HCT116 (cell line): ENCODE data around the gene OR6S1. TPM values are rescaled to one million over a fixed set of nuclear protein-coding genes. Genes with fewer than 3 reads are reported as not detected.

Experiments used
- ATAC-seq: fragments of 200-7000 bp; cut with Tn5 transposase; 2 replicates; pipeline ENCODE4 v1.9.1; 2020; ENCODE audit warnings: mild to moderate bottlenecking, moderate library complexity
- BruUV-seq: library from RNA; stranded (reverse); fragments of 400-500 nt; replicated peaks from 2 replicates; lab custom pipeline; 2021; lab: Mats Ljungman, UMichigan
- CTCF ChIA-PET: fragments of 300-600 bp; sonication (Branson Sonifier 250); formaldehyde crosslinking; loops from one replicate; lab custom pipeline; 2021; ENCODE audit warnings: antibody characterized with exemption; lab: Charles Lee
- POLR2A ChIA-PET: fragments of 300-600, 350-600 bp; sonication (Branson Sonifier 250); formaldehyde crosslinking; loops from one replicate; lab custom pipeline; 2021; ENCODE audit warnings: antibody characterized with exemption; lab: Charles Lee
- RAD21 ChIA-PET, 2 experiments: fragments of 300-600 bp; sonication (Branson Sonifier 250); formaldehyde crosslinking; loops; one replicate each; lab custom pipeline; 2023; ENCODE audit warnings: low total read pairs in 2 of 2; ENCODE audit not compliant: uncharacterized antibody in 2 of 2, unreplicated experiment in 2 of 2, low non-redundant PET in 1 of 2; lab: Charles Lee
- DNase-seq: peaks from one replicate; pipeline ENCODE4 v3.0.0-alpha.2; 2010; ENCODE audit warnings: low read depth, low spot score
- H2AFZ ChIP-seq: fragments of 200-600 bp; shearing (Covaris generic), sonication (generic); 2 replicates; pipeline ENCODE4 v1.6.1; 2017; ENCODE audit warnings: low read depth, mixed run types, mixed read lengths, antibody characterized with exemption, low read length; ENCODE audit not compliant: poor library complexity, severe bottlenecking
- H3K27ac ChIP-seq: 2 replicates; pipeline ENCODE4 v1.5.1; 2012; ENCODE audit warnings: low read depth, low read length
- H3K27me3 ChIP-seq: fragments of 200-600 bp; sonication (generic); 2 replicates; pipeline ENCODE4 v1.6.1; 2016; ENCODE audit warnings: mixed run types, low read length, mixed read lengths; ENCODE audit not compliant: insufficient read depth
- H3K36me3 ChIP-seq, 2 experiments: fragments of 200-500 bp in 1 of 2; fragments of 200-600 bp in 1 of 2; sonication (Bioruptor generic) in 1 of 2; sonication (generic) in 1 of 2; 2 replicates each; pipeline versions ENCODE4 v1.5.1 to v1.6.1; 2014 to 2016; ENCODE audit warnings: low read length in 2 of 2, inconsistent platforms in 1 of 2, mixed read lengths in 1 of 2, mixed run types in 1 of 2; ENCODE audit not compliant: insufficient read depth in 2 of 2, control insufficient read depth in 1 of 2
- H3K4me1 ChIP-seq, 2 experiments: fragments of 200-600 bp in 1 of 2; sonication (generic) in 1 of 2; 2 replicates each; pipeline versions ENCODE4 v1.5.1 to v1.6.1; 2012 to 2017; ENCODE audit warnings: low read length in 2 of 2, inconsistent platforms in 1 of 2, mild to moderate bottlenecking in 1 of 2, mixed read lengths in 1 of 2, mixed run types in 1 of 2, moderate library complexity in 1 of 2; ENCODE audit not compliant: insufficient read depth in 2 of 2, control insufficient read depth in 1 of 2
- H3K4me2 ChIP-seq: fragments of 200-600 bp; sonication (generic); 2 replicates; pipeline ENCODE4 v1.6.1; 2017; ENCODE audit warnings: mixed run types, low read length, mixed read lengths
- H3K4me3 ChIP-seq, 2 experiments: fragments of 200-600 bp in 1 of 2; sonication (generic) in 1 of 2; replicated peaks in 1 of 2; 2 replicates each; pipeline ENCODE4 v1.5.1; 2011 to 2016; ENCODE audit warnings: low read length in 2 of 2, control low read depth in 1 of 2, low read depth in 1 of 2, mild to moderate bottlenecking in 1 of 2, mixed read lengths in 1 of 2, mixed run types in 1 of 2
- H3K79me2 ChIP-seq: fragments of 200-600 bp; sonication (generic); 2 replicates; pipeline ENCODE4 v1.6.1; 2017; ENCODE audit warnings: mild to moderate bottlenecking, mixed run types, low read length, moderate library complexity, mixed read lengths; ENCODE audit not compliant: insufficient read depth
- H3K9ac ChIP-seq: fragments of 200-600 bp; sonication (generic); 2 replicates; pipeline ENCODE4 v1.6.1; 2016; ENCODE audit warnings: low read length, mixed read lengths
- H3K9me2 ChIP-seq: fragments of 200-600 bp; sonication (generic), shearing (Covaris generic); 2 replicates; pipeline ENCODE4 v1.6.1; 2017; ENCODE audit warnings: mixed run types, mild to moderate bottlenecking, moderate library complexity; ENCODE audit not compliant: insufficient read depth
- H3K9me3 ChIP-seq, 2 experiments: fragments of 200-500 bp in 1 of 2; fragments of 200-600 bp in 1 of 2; sonication (Bioruptor generic) in 1 of 2; sonication (generic) in 1 of 2; 2 replicates each; pipeline ENCODE4 v1.6.1; 2014 to 2017; ENCODE audit warnings: low read length in 2 of 2, mixed read lengths in 2 of 2, inconsistent platforms in 1 of 2, low read depth in 1 of 2, mild to moderate bottlenecking in 1 of 2, mixed run types in 1 of 2, moderate library complexity in 1 of 2; ENCODE audit not compliant: control insufficient read depth in 1 of 2, insufficient read depth in 1 of 2
- H4K20me1 ChIP-seq: fragments of 200-600 bp; sonication (generic), shearing (Covaris generic); 2 replicates; pipeline ENCODE4 v1.6.1; 2017; ENCODE audit warnings: mixed run types, mild to moderate bottlenecking, moderate library complexity; ENCODE audit not compliant: insufficient read depth
- ATF3 ChIP-seq: IDR thresholded peaks from 2 replicates; pipeline ENCODE4 v1.6.1; 2012
- CBX3 ChIP-seq: IDR thresholded peaks from 2 replicates; pipeline ENCODE4 v1.6.1; 2012; ENCODE audit warnings: low read depth
- CEBPB ChIP-seq: IDR thresholded peaks from 2 replicates; pipeline ENCODE4 v1.6.1; 2012; ENCODE audit warnings: low read depth
- CTCF ChIP-seq, 3 experiments: fragments of 200-600 bp in 1 of 3; sonication (generic) in 1 of 3; IDR thresholded peaks in 2 of 3; conservative IDR thresholded peaks in 1 of 3; 2 replicates each; pipeline ENCODE4 v1.5.1; 2012 to 2017; ENCODE audit warnings: low read depth in 2 of 3, low read length in 2 of 3, antibody characterized with exemption in 1 of 3, borderline replicate concordance in 1 of 3, control low read depth in 1 of 3, mild to moderate bottlenecking in 1 of 3, mixed read lengths in 1 of 3, mixed run types in 1 of 3, moderate library complexity in 1 of 3; ENCODE audit not compliant: insufficient read depth in 1 of 3
- EGR1 ChIP-seq: IDR thresholded peaks from 2 replicates; pipeline ENCODE4 v1.6.1; 2012; ENCODE audit warnings: low read depth
- FOSL1 ChIP-seq: IDR thresholded peaks from 2 replicates; pipeline ENCODE4 v1.6.1; 2012; ENCODE audit warnings: low read depth
- MAX ChIP-seq: IDR thresholded peaks from 2 replicates; pipeline ENCODE4 v1.6.1; 2012
- POLR2A ChIP-seq: IDR thresholded peaks from 2 replicates; pipeline ENCODE4 v1.7.0; 2011; ENCODE audit warnings: borderline replicate concordance; ENCODE audit not compliant: insufficient read depth, insufficient read length; ENCODE audit errors: extremely low read depth
- POLR2AphosphoS5 ChIP-seq: IDR thresholded peaks from 2 replicates; pipeline ENCODE4 v1.6.1; 2011; ENCODE audit warnings: mild to moderate bottlenecking, low read depth, low read length, moderate library complexity
- SP1 ChIP-seq: IDR thresholded peaks from 2 replicates; pipeline ENCODE4 v1.6.1; 2012; ENCODE audit warnings: low read depth
- SRF ChIP-seq: IDR thresholded peaks from 2 replicates; pipeline ENCODE4 v1.6.1; 2012; ENCODE audit warnings: low read depth
- YY1 ChIP-seq: IDR thresholded peaks from 2 replicates; pipeline ENCODE4 v1.6.1; 2011; ENCODE audit warnings: low read length, low read depth, moderate library complexity, mild to moderate bottlenecking; ENCODE audit not compliant: insufficient replicate concordance; ENCODE audit errors: extremely low read depth
- ZBTB33 ChIP-seq: IDR thresholded peaks from 2 replicates; pipeline ENCODE4 v1.6.1; 2011; ENCODE audit warnings: mild to moderate bottlenecking, low read length, moderate library complexity; ENCODE audit not compliant: insufficient replicate concordance; ENCODE audit errors: extremely low read depth
- ZFX ChIP-seq: fragments of 450-650 bp; IDR thresholded peaks from 2 replicates; pipeline ENCODE4 v1.6.1; 2017
- ZNF274 ChIP-seq: fragments of 200-500 bp; sonication (Bioruptor generic); IDR thresholded peaks from 2 replicates; pipeline ENCODE4 v1.6.1; 2014; ENCODE audit warnings: mild to moderate bottlenecking, low read depth, low read length, inconsistent platforms
- intact Hi-C: fragments of 100-400 bp; cut with micrococcal nuclease; formaldehyde crosslinking; loops from 2 replicates; pipeline ENCODE4 v1.10.0; 2022
- total RNA-seq: library from RNA; stranded (reverse); gene quantifications from one replicate; pipeline ENCODE4 v1.2.1, GENCODE V29; 2021; ENCODE audit not compliant: unreplicated experiment

Gene OR6S1
- total RNA-seq, 1 experiment from 2014 or later: not detected

- no peak for TF ChIP-seq FOSL1
- no peak for TF ChIP-seq ZBTB33
- TF ChIP-seq CBX3: no peak
- TF ChIP-seq SRF: no peak
These were observed 37.4 kb downstream of the OR6S1 start (continued) for GRCh38 chr14:20603813-20604690.

GRCh38 chr14:20602583-20602982, 38.9 kb downstream of the OR6S1 start:
- ATAC-seq: no peak
- Histone ChIP-seq H3K9me3 (no peaks in the 10 kb centered on the region), H2AFZ (no peak overlapping the region), H3K36me3 (no peaks in the 10 kb centered on the region), H3K27ac (no peak overlapping the region), H3K4me1 (no peaks in the 10 kb centered on the region), H4K20me1 (no peaks in the 10 kb centered on the region), H3K9me2 (no peaks in the 10 kb centered on the region), H3K4me2 (no peak overlapping the region), H3K79me2 (no peaks in the 10 kb centered on the region), H3K9ac (no peak overlapping the region), H3K4me3 (no peak overlapping the region), H3K27me3 (no peaks in the 10 kb centered on the region)
- POLR2A ChIA-PET: no interaction called here
- no TSS peak for BruUV-seq
- CTCF ChIA-PET: no interaction called here
- intact Hi-C loops: no loop called here
- DNase-seq: no peak
- RAD21 ChIA-PET: no interaction called here
- TF ChIP-seq ZBTB33 (no peak), EGR1 (no peak), ZNF274 (no peak), FOSL1 (no peak), CEBPB (no peak), ZFX (no peak), ATF3 (no peak), MAX (no peak), CBX3 (no peak), POLR2A (no peak), CTCF (IDR thresholded peaks at IDR 0.05 in 2 of 3, conservative IDR thresholded peaks at IDR 0.05 in 1 of 3; ENCODE audit: borderline replicate concordance in 1 of 3, insufficient read depth in 1 of 3, low read depth in 2 of 3, low read length in 2 of 3) (no peak), SP1 (no peak), POLR2AphosphoS5 (no peak), SRF (no peak), YY1 (no peak)
